HEK293 (cell line): ENCODE results near the gene UQCRFS1.
A peak's percentile ranks its signal among the peaks of the same experiment; 100 is the strongest.

Experiments used
- GLI2 ChIP-seq: fragments of 450-650 bp; formaldehyde crosslinking; IDR thresholded peaks from 2 replicates; pipeline ENCODE4; 2017; ENCODE audit warnings: missing biosample characterization, missing genetic modification characterization, low read depth, borderline replicate concordance
- HOXA7 ChIP-seq: sonication (generic); formaldehyde crosslinking; IDR thresholded peaks from 2 replicates; pipeline ENCODE4 v1.8.1; 2022; ENCODE audit warnings: missing genetic modification reagents, borderline replicate concordance
- OVOL3 ChIP-seq: fragments of 450-650 bp; formaldehyde crosslinking; IDR thresholded peaks from 2 replicates; pipeline ENCODE4 v1.5.1; 2016; ENCODE audit warnings: missing biosample characterization, missing genetic modification characterization
- SCRT1 ChIP-seq: fragments of 450-650 bp; formaldehyde crosslinking; IDR thresholded peaks from 2 replicates; pipeline ENCODE4 v1.5.1; 2016; ENCODE audit warnings: missing biosample characterization, missing genetic modification characterization, borderline replicate concordance
- SETDB1 ChIP-seq: IDR thresholded peaks from one replicate; pipeline ENCODE4 v1.6.1; 2017; ENCODE audit warnings: mild to moderate bottlenecking, low read length, moderate library complexity, mixed read lengths; ENCODE audit not compliant: insufficient read length
- SP3 ChIP-seq: fragments of 450-650 bp; formaldehyde crosslinking; IDR thresholded peaks from 2 replicates; pipeline ENCODE4 v1.5.1; 2016; ENCODE audit warnings: missing biosample characterization, missing genetic modification characterization
- ZEB2 ChIP-seq: fragments of 450-650 bp; formaldehyde crosslinking; IDR thresholded peaks from 2 replicates; pipeline ENCODE4 v1.5.1; 2016; ENCODE audit warnings: missing biosample characterization, missing genetic modification characterization
- ZFP37 ChIP-seq: fragments of 450-650 bp; formaldehyde crosslinking; IDR thresholded peaks from 2 replicates; pipeline ENCODE4 v1.5.1; 2016; ENCODE audit warnings: missing biosample characterization, missing genetic modification characterization
- ZFP41 ChIP-seq: fragments of 450-650 bp; formaldehyde crosslinking; IDR thresholded peaks from 2 replicates; pipeline ENCODE4 v1.5.1; 2016; ENCODE audit warnings: missing biosample characterization, missing genetic modification characterization, borderline replicate concordance
- ZNF133 ChIP-seq: fragments of 450-650 bp; formaldehyde crosslinking; IDR thresholded peaks from 2 replicates; pipeline ENCODE4 v1.5.1; 2016; ENCODE audit warnings: missing biosample characterization, missing genetic modification characterization
- ZNF146 ChIP-seq: fragments of 450-650 bp; formaldehyde crosslinking; IDR thresholded peaks from 2 replicates; pipeline ENCODE4 v1.5.1; 2016; ENCODE audit warnings: missing biosample characterization, missing genetic modification characterization
- ZNF155 ChIP-seq: fragments of 450-650 bp; formaldehyde crosslinking; IDR thresholded peaks from 2 replicates; pipeline ENCODE4 v1.5.1; 2016; ENCODE audit warnings: missing biosample characterization, missing genetic modification characterization
- ZNF169 ChIP-seq: fragments of 450-650 bp; formaldehyde crosslinking; IDR thresholded peaks from 2 replicates; pipeline ENCODE4 v1.5.1; 2016; ENCODE audit warnings: missing biosample characterization, missing genetic modification characterization
- ZNF175 ChIP-seq: fragments of 450-650 bp; formaldehyde crosslinking; IDR thresholded peaks from 2 replicates; pipeline ENCODE4 v1.5.1; 2016; ENCODE audit warnings: missing biosample characterization, missing genetic modification characterization
- ZNF23 ChIP-seq: fragments of 450-650 bp; formaldehyde crosslinking; IDR thresholded peaks from 2 replicates; pipeline ENCODE4 v1.5.1; 2016; ENCODE audit warnings: missing biosample characterization, missing genetic modification characterization, borderline replicate concordance
- ZNF266 ChIP-seq: fragments of 450-650 bp; formaldehyde crosslinking; IDR thresholded peaks from 2 replicates; pipeline ENCODE4 v1.5.1; 2016; ENCODE audit warnings: missing biosample characterization, missing genetic modification characterization, low read depth
- ZNF292 ChIP-seq: fragments of 450-650 bp; formaldehyde crosslinking; IDR thresholded peaks from 2 replicates; pipeline ENCODE4 v1.5.1; 2016; ENCODE audit warnings: low read depth, missing biosample characterization, missing genetic modification characterization, borderline replicate concordance
- ZNF302 ChIP-seq: fragments of 450-650 bp; formaldehyde crosslinking; IDR thresholded peaks from 2 replicates; pipeline ENCODE4 v1.5.1; 2016; ENCODE audit warnings: missing biosample characterization, missing genetic modification characterization, low read depth
- ZNF311 ChIP-seq: fragments of 450-650 bp; formaldehyde crosslinking; IDR thresholded peaks from 2 replicates; pipeline ENCODE4 v1.5.1; 2017; ENCODE audit warnings: missing biosample characterization, missing genetic modification characterization, borderline replicate concordance
- ZNF391 ChIP-seq: fragments of 450-650 bp; formaldehyde crosslinking; IDR thresholded peaks from 2 replicates; pipeline ENCODE4 v1.5.1; 2016; ENCODE audit warnings: low read depth, missing biosample characterization, missing genetic modification characterization, borderline replicate concordance
- ZNF426 ChIP-seq: fragments of 450-650 bp; formaldehyde crosslinking; IDR thresholded peaks from 2 replicates; pipeline ENCODE4 v1.5.1; 2017; ENCODE audit warnings: missing biosample characterization, missing genetic modification characterization, mild to moderate bottlenecking, inconsistent platforms, moderate library complexity
- ZNF501 ChIP-seq: fragments of 450-650 bp; formaldehyde crosslinking; IDR thresholded peaks from 2 replicates; pipeline ENCODE4 v1.5.1; 2016; ENCODE audit warnings: missing biosample characterization, missing genetic modification characterization
- ZNF555 ChIP-seq: fragments of 450-650 bp; formaldehyde crosslinking; conservative IDR thresholded peaks from 2 replicates; pipeline ENCODE4 v1.5.1; 2017; ENCODE audit warnings: missing biosample characterization, mild to moderate bottlenecking, missing genetic modification characterization, inconsistent platforms
- ZNF596 ChIP-seq: fragments of 450-650 bp; IDR thresholded peaks from 2 replicates; pipeline ENCODE4 v1.5.0; 2018; ENCODE audit warnings: missing biosample characterization, mild to moderate bottlenecking, missing genetic modification characterization, moderate library complexity
- ZNF677 ChIP-seq: fragments of 450-650 bp; IDR thresholded peaks from 2 replicates; pipeline ENCODE4 v1.5.0; 2018; ENCODE audit warnings: missing biosample characterization, mild to moderate bottlenecking, missing genetic modification characterization, moderate library complexity
- ZNF777 ChIP-seq: fragments of 450-650 bp; formaldehyde crosslinking; IDR thresholded peaks from 2 replicates; pipeline ENCODE4 v1.5.1; 2017; ENCODE audit warnings: missing biosample characterization, missing genetic modification characterization, borderline replicate concordance
- ZSCAN16 ChIP-seq: fragments of 450-650 bp; formaldehyde crosslinking; IDR thresholded peaks from 2 replicates; pipeline ENCODE4 v1.5.1; 2016; ENCODE audit warnings: missing biosample characterization, missing genetic modification characterization
- TF ChIP-seq, protein P1 (sequence below): fragments of 450-650 bp; formaldehyde crosslinking; IDR thresholded peaks from 2 replicates; pipeline ENCODE4 v1.5.1; 2017; ENCODE audit warnings: missing biosample characterization, missing genetic modification characterization
- TF ChIP-seq, protein P2 (sequence below): fragments of 450-650 bp; formaldehyde crosslinking; IDR thresholded peaks from 2 replicates; pipeline ENCODE4 v1.5.1; 2016; ENCODE audit warnings: missing biosample characterization, missing genetic modification characterization
- TF ChIP-seq, protein P3 (sequence below): fragments of 450-650 bp; formaldehyde crosslinking; IDR thresholded peaks from 2 replicates; pipeline ENCODE4 v1.5.1; 2017; ENCODE audit warnings: missing biosample characterization, missing genetic modification characterization
- TF ChIP-seq, protein P4 (sequence below): fragments of 450-650 bp; formaldehyde crosslinking; IDR thresholded peaks from 2 replicates; pipeline ENCODE4 v1.5.1; 2017; ENCODE audit warnings: missing biosample characterization, missing genetic modification characterization
- TF ChIP-seq, protein P5 (sequence below): fragments of 450-650 bp; formaldehyde crosslinking; IDR thresholded peaks from 2 replicates; pipeline ENCODE4 v1.5.1; 2016; ENCODE audit warnings: missing biosample characterization, missing genetic modification characterization, borderline replicate concordance

UQCRFS1 gene

DNA sequence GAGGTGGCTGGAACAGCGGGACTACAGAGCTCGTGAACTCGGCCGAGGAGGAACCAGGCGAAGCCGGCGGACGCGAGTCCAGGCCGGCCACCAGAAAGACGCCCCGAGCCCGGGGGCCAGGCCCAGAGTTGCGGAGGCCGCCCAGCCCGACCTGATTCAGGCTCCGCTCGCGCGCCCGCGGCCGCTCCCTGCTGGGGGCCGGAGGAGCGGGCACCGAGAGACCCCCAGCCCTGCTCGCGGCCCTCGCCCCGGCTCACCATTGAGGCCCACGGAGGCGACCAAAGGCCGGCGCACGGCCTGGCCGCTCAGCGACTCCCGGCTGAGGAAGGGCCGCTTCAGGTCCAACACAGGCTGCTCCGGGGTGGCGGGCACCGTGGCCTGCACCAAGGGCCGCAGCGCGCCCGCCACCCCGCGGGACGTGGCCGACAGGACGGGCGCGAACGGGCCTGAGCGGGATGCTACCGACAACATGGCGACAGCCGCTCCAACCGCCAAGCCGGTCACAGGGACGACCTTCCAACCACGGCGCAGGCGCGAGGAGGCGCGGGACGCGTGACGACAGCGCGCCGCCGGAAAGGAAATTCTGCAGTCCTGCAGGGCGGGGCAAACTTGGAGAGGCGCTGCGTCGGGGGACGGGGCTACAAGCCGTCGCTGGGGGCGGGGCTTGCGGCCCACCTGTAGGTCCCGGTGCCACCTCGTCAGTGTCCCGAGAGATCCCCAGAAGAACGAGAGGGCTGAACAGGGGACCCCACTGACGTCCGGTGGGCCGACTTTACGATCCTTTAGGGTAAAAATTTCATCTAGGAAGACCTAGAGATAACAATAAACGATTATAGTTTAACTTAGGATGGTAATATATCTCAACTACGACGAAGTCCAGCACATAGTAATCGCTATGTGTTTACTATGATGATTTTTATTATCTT lies at the start of gene UQCRFS1 (continued):
- TF ChIP-seq, protein P1, sequence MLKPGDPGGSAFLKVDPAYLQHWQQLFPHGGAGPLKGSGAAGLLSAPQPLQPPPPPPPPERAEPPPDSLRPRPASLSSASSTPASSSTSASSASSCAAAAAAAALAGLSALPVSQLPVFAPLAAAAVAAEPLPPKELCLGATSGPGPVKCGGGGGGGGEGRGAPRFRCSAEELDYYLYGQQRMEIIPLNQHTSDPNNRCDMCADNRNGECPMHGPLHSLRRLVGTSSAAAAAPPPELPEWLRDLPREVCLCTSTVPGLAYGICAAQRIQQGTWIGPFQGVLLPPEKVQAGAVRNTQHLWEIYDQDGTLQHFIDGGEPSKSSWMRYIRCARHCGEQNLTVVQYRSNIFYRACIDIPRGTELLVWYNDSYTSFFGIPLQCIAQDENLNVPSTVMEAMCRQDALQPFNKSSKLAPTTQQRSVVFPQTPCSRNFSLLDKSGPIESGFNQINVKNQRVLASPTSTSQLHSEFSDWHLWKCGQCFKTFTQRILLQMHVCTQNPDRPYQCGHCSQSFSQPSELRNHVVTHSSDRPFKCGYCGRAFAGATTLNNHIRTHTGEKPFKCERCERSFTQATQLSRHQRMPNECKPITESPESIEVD = no peak; the same call in 1 of the 2 replicates
- peak; percentile 93 for TF ChIP-seq ZEB2 (tag by site-specific recombination)
- no peak for TF ChIP-seq ZNF391 (tag by site-specific recombination)
- no peak for TF ChIP-seq ZNF596
- no peak for TF ChIP-seq ZNF555
- TF ChIP-seq, protein P2, sequence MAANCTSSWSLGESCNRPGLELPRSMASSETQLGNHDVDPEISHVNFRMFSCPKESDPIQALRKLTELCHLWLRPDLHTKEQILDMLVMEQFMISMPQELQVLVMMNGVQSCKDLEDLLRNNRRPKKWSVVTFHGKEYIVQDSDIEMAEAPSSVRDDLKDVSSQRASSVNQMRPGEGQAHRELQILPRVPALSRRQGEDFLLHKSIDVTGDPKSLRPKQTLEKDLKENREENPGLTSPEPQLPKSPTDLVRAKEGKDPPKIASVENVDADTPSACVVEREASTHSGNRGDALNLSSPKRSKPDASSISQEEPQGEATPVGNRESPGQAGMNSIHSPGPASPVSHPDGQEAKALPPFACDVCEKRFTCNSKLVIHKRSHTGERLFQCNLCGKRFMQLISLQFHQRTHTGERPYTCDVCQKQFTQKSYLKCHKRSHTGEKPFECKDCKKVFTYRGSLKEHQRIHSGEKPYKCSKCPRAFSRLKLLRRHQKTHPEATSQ (tag by site-specific recombination) = peak; percentile 56; the same call in 1 of the 2 replicates
- 0 out of 2 replicates have a peak, but pooled peaks have one; percentile 43 for TF ChIP-seq OVOL3
- TF ChIP-seq HOXA7 (CRISPR knock-in tag) = no peak
- TF ChIP-seq ZNF677 (tag by site-specific recombination) = peak; percentile 48; the same call in 1 of the 2 replicates
- no peak for TF ChIP-seq ZNF266
- 0 out of 2 replicates have a peak, but pooled peaks have one; percentile 15 for TF ChIP-seq ZSCAN16 (tag by site-specific recombination)
- TF ChIP-seq, protein P3, sequence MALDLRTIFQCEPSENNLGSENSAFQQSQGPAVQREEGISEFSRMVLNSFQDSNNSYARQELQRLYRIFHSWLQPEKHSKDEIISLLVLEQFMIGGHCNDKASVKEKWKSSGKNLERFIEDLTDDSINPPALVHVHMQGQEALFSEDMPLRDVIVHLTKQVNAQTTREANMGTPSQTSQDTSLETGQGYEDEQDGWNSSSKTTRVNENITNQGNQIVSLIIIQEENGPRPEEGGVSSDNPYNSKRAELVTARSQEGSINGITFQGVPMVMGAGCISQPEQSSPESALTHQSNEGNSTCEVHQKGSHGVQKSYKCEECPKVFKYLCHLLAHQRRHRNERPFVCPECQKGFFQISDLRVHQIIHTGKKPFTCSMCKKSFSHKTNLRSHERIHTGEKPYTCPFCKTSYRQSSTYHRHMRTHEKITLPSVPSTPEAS (tag by site-specific recombination) = no peak
- TF ChIP-seq, protein P4, sequence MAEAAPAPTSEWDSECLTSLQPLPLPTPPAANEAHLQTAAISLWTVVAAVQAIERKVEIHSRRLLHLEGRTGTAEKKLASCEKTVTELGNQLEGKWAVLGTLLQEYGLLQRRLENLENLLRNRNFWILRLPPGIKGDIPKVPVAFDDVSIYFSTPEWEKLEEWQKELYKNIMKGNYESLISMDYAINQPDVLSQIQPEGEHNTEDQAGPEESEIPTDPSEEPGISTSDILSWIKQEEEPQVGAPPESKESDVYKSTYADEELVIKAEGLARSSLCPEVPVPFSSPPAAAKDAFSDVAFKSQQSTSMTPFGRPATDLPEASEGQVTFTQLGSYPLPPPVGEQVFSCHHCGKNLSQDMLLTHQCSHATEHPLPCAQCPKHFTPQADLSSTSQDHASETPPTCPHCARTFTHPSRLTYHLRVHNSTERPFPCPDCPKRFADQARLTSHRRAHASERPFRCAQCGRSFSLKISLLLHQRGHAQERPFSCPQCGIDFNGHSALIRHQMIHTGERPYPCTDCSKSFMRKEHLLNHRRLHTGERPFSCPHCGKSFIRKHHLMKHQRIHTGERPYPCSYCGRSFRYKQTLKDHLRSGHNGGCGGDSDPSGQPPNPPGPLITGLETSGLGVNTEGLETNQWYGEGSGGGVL (tag by site-specific recombination) = peak; percentile 19; the same call in 1 of the 2 replicates
- TF ChIP-seq ZNF175 (tag by site-specific recombination) = no peak
- TF ChIP-seq ZNF23 (tag by site-specific recombination) = no peak
- no peak for TF ChIP-seq ZFP37
- no peak for TF ChIP-seq ZNF426
- TF ChIP-seq, protein P5, sequence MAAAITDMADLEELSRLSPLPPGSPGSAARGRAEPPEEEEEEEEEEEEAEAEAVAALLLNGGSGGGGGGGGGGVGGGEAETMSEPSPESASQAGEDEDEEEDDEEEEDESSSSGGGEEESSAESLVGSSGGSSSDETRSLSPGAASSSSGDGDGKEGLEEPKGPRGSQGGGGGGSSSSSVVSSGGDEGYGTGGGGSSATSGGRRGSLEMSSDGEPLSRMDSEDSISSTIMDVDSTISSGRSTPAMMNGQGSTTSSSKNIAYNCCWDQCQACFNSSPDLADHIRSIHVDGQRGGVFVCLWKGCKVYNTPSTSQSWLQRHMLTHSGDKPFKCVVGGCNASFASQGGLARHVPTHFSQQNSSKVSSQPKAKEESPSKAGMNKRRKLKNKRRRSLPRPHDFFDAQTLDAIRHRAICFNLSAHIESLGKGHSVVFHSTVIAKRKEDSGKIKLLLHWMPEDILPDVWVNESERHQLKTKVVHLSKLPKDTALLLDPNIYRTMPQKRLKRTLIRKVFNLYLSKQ (tag by site-specific recombination) = no peak
- TF ChIP-seq ZNF169 (tag by site-specific recombination) = no peak
- TF ChIP-seq ZFP41 = no peak
- TF ChIP-seq ZNF501 (tag by site-specific recombination) = peak; percentile 84
- TF ChIP-seq SP3 (tag by site-specific recombination) = peak; percentile 90
- TF ChIP-seq ZNF311 (tag by site-specific recombination) = no peak
- TF ChIP-seq SETDB1 = no peak
- no peak for TF ChIP-seq ZNF302
- TF ChIP-seq GLI2 (tag by site-specific recombination) = no peak
- no peak for TF ChIP-seq ZNF155 (tag by site-specific recombination)
- TF ChIP-seq ZNF146 (tag by site-specific recombination) = no peak
- TF ChIP-seq SCRT1 (tag by site-specific recombination) = peak; percentile 99
- no peak for TF ChIP-seq ZNF777
- no peak for TF ChIP-seq ZNF292 (tag by site-specific recombination)
- no peak for TF ChIP-seq ZNF133 (tag by site-specific recombination)
